Fibroblast of the aortic adventitia (primary cell): ENCODE measurements around the gene SUSD1. TPM values are rescaled to one million over a fixed set of nuclear protein-coding genes. Genes with fewer than 3 reads are reported as not detected.
A peak's percentile ranks its signal among the peaks of the same experiment; 100 is the strongest.

Source experiments
- DNase-seq: peaks from one replicate; pipeline ENCODE4 v3.0.0-alpha.2; 2010; ENCODE audit warnings: low read depth
- H3K4me3 ChIP-seq: 2 replicates; pipeline ENCODE4 v1.5.1; 2011; ENCODE audit warnings: low read depth, mild to moderate bottlenecking, control low read depth, low read length, moderate library complexity
- total RNA-seq: library from RNA; depleted of rRNA; stranded (reverse); fragments of >200 nt; gene quantifications from 2 replicates; pipeline ENCODE4 v1.2.3, GENCODE V29; 2012; ENCODE audit warnings: low replicate concordance
- TF ChIP-seq, protein P1 (sequence below): IDR thresholded peaks from 2 replicates; pipeline ENCODE4 v1.5.1; 2011; ENCODE audit warnings: mild to moderate bottlenecking, low read length, control low read depth, inconsistent platforms; ENCODE audit not compliant: insufficient read depth

SUSD1 gene
- total RNA-seq, 1 donor: 16.4 TPM

DNA sequence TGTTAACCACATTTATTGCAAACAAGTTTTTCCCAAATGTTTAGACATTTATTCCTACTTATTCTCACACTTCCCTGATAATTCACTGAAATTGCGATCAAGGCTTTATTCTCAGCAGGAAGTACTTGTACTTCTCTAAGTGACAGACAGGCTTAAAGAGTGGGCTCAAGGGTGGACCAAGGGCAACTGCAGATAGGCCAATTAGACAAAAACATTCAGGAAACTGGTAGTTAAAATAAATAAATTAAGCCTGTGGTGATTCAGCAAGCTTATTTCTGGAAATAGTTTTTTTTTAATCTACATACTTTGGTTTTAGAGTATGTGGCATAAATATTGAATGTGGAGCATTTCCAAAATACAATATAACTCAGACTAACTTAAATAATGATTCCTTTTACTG, 142.4 kb downstream of the SUSD1 start:
- H3K4me3 ChIP-seq: no peak overlapping the region
- TF ChIP-seq, protein P1, sequence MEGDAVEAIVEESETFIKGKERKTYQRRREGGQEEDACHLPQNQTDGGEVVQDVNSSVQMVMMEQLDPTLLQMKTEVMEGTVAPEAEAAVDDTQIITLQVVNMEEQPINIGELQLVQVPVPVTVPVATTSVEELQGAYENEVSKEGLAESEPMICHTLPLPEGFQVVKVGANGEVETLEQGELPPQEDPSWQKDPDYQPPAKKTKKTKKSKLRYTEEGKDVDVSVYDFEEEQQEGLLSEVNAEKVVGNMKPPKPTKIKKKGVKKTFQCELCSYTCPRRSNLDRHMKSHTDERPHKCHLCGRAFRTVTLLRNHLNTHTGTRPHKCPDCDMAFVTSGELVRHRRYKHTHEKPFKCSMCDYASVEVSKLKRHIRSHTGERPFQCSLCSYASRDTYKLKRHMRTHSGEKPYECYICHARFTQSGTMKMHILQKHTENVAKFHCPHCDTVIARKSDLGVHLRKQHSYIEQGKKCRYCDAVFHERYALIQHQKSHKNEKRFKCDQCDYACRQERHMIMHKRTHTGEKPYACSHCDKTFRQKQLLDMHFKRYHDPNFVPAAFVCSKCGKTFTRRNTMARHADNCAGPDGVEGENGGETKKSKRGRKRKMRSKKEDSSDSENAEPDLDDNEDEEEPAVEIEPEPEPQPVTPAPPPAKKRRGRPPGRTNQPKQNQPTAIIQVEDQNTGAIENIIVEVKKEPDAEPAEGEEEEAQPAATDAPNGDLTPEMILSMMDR: no peak
- peak; percentile 48 for DNase-seq

DNA sequence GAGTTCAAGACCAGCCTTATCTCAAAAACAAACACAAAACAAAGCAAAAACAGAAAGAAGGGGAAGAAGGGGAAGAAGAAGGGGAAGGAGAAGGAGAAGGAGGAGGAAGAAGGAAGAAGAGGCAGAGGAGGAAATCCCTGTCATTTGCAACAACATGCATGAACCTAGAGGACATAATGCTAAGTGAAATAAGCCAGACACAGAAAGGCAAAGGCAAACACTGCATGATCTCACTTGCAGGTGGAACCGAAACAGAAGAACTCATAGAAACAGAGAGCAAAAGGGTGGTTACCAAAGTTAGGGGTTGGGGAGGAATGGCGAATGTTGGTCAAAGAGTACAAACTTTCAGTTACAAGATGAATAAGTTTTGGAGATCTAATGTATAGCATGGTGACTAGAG, 143.1 kb downstream of the SUSD1 start:
- no peak for DNase-seq
- TF ChIP-seq, protein P1: no peak
- no peak overlapping the region for H3K4me3 ChIP-seq

DNA sequence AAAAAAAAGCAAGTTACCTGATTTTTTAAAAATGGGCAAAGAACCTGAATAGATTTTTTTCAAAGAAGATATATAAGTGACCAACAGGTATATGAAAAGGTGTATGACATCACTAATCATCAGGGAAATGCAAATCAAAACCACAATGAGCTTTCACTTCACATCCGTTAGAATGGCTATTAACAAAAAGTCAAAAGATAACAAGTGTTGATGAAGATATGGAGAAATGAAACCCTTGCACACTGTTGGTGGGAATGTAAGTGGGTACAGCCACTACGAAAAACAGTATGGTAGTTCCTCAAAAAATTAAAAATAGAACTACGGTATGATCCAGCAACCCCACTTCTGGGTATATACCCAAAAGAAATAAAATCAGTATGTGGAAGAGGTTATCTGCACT, 143.7 kb downstream of the SUSD1 start:
- no peak for DNase-seq
- no peak overlapping the region for H3K4me3 ChIP-seq
- TF ChIP-seq, protein P1: no peak

DNA sequence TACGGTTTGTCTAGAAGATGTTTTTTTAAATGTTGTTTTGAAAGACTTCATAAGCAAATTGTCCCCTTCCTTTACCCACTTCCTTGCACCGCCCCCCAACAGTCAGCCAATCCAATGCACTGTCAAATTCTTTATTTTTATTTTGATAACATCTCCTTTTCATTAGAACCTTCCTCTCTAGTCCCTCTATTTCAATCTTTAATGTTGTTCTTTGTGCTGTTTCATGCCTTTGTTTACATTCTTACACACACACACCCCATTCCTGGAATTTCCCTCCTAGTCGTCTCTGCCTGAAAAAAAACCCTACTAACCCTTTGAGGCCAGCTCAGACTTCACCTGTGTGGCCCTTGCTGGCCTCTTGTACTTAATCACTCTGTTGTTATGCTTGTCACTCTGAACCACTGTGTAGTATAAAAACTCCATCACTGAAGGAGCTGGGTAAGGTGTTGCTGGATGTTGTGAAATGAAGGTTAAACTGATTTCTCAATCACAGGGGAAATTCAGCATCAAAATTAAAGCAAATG, 145.1 kb downstream of the SUSD1 start:
- TF ChIP-seq, protein P1: no peak
- H3K4me3 ChIP-seq: no peak overlapping the region
- peak; percentile 63 for DNase-seq

DNA sequence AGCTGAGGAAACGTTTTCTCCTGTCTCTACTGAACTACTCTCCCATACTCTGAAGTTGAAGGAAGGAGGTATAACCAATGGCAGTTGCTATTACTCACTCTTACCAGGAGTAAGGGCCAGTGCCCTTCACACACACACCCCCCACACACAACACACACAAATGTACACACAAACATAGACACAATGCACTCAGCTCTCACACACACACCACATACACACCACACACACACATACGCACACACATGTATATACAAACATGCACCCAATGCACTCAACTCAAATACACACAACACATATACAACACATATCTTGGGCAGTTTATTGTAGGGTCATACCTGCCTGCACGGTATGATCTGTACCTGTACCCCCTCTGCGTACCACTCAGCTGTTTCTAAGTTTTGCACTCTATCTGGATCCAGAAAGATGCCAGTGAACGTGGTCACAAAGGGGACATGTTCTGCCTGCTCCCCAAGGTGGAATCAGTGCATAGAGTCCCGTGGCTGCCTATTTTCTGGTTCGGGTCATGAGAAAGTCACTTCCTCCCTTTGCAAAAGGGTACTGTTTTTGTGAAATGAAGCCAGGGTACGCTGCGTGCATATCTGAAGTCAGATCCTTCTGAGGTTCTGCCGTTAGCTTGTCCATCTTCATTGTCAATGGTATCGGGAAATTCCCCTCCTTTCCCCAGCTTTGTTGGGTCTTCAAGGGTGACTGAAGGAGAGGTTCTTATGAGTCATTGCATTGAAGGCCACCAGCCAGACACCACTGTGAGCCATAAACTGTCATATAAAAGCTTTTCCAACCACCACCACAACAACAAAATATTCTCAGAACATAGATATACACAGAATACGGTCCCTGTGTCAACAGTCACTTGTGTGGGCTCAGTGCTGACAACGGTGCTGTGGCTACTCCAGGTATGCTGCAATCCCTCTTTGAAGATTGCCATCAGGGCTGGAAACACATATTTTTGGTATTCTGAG, 146.6 kb downstream of the SUSD1 start:
- TF ChIP-seq, protein P1: no peak
- no peak for DNase-seq
- no peak overlapping the region for H3K4me3 ChIP-seq

DNA sequence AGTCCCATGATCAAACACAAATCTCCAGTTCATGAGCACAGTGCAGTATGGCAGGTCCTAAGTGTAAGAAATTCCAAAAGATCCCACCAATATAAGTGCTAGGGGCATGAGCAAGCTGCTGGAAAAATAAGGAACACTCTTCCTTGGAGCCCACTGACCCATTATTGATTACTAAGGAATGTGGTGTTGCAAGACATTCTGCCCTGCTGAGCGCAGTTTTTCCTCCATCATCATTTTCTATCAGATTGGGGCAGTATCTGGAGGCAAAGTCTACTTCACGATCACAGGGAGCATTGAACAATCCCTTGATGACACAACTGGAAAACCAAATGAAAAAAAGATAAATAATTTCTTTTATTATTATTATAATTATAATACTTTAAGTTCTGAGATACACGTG, 149.2 kb downstream of the SUSD1 start:
- no peak for DNase-seq

More for the DNA sequence above, 149.2 kb downstream of the SUSD1 start:
- TF ChIP-seq, protein P1: no peak
- H3K4me3 ChIP-seq: no peak overlapping the region
